ENCODE measurements around the gene SLC41A1. TPM values are rescaled to one million over a fixed set of nuclear protein-coding genes. Genes with fewer than 3 reads are reported as not detected.

SLC41A1 gene
- polyA plus RNA-seq, 1 of the 3 experiments (the other 2 are of a cell fraction), result 18.3 TPM

DNA sequence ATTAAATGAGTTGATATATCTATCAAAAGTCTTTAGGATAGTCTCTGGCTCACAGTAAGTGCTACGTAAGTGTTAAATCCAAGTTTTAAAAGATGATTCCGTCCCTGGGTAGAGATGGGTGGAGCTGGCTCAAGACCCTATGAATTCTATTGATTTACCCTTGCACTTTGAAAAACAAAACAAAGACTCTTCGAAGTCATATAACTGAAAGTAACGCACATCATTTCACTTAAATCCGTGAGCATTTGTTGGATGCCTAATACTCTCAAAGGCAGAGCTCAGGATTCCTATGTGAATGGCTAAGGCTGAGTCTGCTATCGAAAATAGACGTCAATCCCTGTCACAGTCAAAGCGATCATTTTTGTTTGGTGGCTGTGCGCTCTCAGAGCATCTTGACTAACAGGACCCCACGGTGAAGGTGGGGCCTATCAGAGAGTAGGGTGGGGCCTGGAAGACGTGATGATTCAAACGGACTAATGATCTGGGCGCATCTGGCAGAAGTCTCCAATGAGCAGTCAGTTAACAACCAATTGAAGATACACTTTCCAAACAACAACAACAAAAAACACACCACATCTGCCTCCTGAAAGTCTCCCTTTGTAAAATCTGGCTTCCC lies 61.9 kb downstream of the SLC41A1 start (continued):
- TF ChIP-seq EP300 (IDR thresholded peaks at IDR 0.05; ENCODE audit: borderline replicate concordance in 1 of 2, low read depth in 1 of 2, low read length in 1 of 2) (no peak), TEAD4 (IDR thresholded peaks at IDR 0.05; ENCODE audit: borderline replicate concordance, insufficient read depth) (no peak), GABPA (IDR thresholded peaks at IDR 0.05; ENCODE audit: low read depth) (no peak), RFX5 (IDR thresholded peaks at IDR 0.05; ENCODE audit: low read length) (no peak), RXRA (IDR thresholded peaks at IDR 0.05; ENCODE audit: borderline replicate concordance, low read depth) (no peak)
- TF ChIP-seq, protein P1, sequence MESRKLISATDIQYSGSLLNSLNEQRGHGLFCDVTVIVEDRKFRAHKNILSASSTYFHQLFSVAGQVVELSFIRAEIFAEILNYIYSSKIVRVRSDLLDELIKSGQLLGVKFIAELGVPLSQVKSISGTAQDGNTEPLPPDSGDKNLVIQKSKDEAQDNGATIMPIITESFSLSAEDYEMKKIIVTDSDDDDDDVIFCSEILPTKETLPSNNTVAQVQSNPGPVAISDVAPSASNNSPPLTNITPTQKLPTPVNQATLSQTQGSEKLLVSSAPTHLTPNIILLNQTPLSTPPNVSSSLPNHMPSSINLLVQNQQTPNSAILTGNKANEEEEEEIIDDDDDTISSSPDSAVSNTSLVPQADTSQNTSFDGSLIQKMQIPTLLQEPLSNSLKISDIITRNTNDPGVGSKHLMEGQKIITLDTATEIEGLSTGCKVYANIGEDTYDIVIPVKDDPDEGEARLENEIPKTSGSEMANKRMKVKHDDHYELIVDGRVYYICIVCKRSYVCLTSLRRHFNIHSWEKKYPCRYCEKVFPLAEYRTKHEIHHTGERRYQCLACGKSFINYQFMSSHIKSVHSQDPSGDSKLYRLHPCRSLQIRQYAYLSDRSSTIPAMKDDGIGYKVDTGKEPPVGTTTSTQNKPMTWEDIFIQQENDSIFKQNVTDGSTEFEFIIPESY (IDR thresholded peaks at IDR 0.05; ENCODE audit: borderline replicate concordance, low read depth), result no peak

DNA sequence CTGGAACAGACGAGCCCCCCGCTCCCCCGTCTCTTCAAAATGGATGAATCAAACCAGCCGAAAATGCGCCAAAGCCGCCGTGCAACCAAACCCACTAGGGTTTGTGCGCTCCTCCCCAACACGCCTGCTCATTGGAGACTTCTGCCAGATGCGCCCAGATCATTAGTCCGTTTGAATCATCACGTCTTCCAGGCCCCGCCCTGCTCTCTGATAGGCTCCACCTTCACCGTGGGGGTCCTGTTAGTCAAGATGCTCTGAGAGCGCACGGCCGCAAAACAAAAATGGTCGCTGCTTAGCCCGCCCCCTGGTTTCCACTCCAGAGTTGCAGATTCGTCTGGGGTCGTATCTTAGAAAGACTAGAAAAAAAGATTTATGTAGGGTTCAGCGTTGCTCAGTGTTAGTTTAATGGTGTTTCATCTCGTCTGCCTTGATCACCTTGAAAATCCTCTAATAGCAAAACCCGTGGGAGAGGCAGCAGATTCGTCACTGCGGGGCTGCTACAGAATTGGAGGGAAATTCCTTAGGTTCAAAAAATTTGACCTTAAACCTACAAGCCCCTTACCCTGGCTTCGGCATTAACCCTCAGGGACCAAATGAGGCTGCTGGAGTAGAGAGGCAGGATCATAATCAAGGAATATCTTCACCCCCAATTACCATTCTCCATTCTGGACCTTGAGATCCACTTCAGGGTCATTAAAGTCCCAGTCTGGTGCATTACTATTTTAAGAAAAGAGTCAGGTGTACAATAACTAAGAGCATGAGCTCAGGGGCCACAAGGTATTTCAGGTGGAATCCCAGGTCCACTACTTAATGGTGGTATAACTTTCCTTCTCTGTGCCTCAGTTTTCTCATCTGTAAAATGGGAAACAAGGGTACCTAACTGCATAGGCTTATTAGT lies 62.6 kb downstream of the SLC41A1 start, which contains the start of gene NUCKS1:
Gene NUCKS1, minus strand, starts transcription at position 45 of the 898 bp plus-strand sequence. CDS start 209 bp downstream, outside the sequence.
- Histone ChIP-seq H3K4me3 (ENCODE audit: low read depth in 2 of 2, low read length in 1 of 2) (peak within 1 kb of the TSS; percentile 73 to 91), H3K4me2 (peak within 1 kb of the TSS; percentile 83), H4K20me1 (ENCODE audit: insufficient read depth) (peaks cover 37% of the 10 kb centered on the region), H3K9ac (peak within 1 kb of the TSS; percentile 80), H3K9me2 (no peaks in the 10 kb centered on the region), H3K27me3 (ENCODE audit: insufficient read depth) (no peaks in the 10 kb centered on the region), H3K79me2 (ENCODE audit: insufficient read depth) (peaks cover 41% of the 10 kb centered on the region), H3K9me3 (no peaks in the 10 kb centered on the region), H3F3A (replicated peaks; ENCODE audit: insufficient read depth) (peaks cover 14% of the 10 kb centered on the region), H3K4me1 (ENCODE audit: control insufficient read depth in 1 of 2, insufficient read depth in 2 of 2, low read depth in 1 of 2, low read length in 1 of 2) (peaks cover 15 to 22% of the 10 kb centered on the region in 2 experiments; a peak in 3 of 4 replicates), H2AFZ (ENCODE audit: low read depth) (peak within 1 kb of the TSS; percentile 96), H3K36me3 (replicated peaks in 1 of 2; ENCODE audit: control insufficient read depth in 1 of 2, insufficient read depth in 2 of 2, low read length in 1 of 2) (peaks cover 8 to 17% of the 10 kb centered on the region in 2 experiments), H3K27ac (ENCODE audit: low read depth in 2 of 2, low read length in 1 of 2) (peak within 1 kb of the TSS; percentile 88 to 96)
- DNase-seq, result peak; percentile 82
- POLR2A ChIA-PET, result interaction anchor here (0.7 kb wide), 1 partner anchor 10 kb away, joined by 5 read pairs; no protein-coding TSS in a partner anchor
- CTCF ChIA-PET, result interaction anchor here (1.0 to 1.8 kb wide), 3 partner anchors 10 to 118 kb away, joined by 4 to 6 read pairs (median 5); partner anchors contain the start of gene ELK4
- under 1% methylated on average over 23 of the region's 27 CpGs for WGBS (ENCODE audit: low lambda C conversion rate)
- TF ChIP-seq MEF2A (IDR thresholded peaks at IDR 0.05; ENCODE audit: borderline replicate concordance, low read depth), result no peak
- peak; percentile 10; the same call in 1 of the 2 replicates for TF ChIP-seq TCF12 (IDR thresholded peaks at IDR 0.05)
- no peak for TF ChIP-seq TEAD4 (IDR thresholded peaks at IDR 0.05; ENCODE audit: borderline replicate concordance, insufficient read depth)
- no peak for TF ChIP-seq GABPA (IDR thresholded peaks at IDR 0.05; ENCODE audit: low read depth)
- TF ChIP-seq EP300 (IDR thresholded peaks at IDR 0.05; ENCODE audit: borderline replicate concordance in 1 of 2, low read depth in 1 of 2, low read length in 1 of 2), result peak; percentile 35 to 96; a peak in 3 of 4 replicates
- TF ChIP-seq YY1 (IDR thresholded peaks at IDR 0.05; ENCODE audit: low read depth), result peak; percentile 94
- no peak for TF ChIP-seq SMC3 (IDR thresholded peaks at IDR 0.05; ENCODE audit: low read depth, low read length)
- TF ChIP-seq, protein P2, sequence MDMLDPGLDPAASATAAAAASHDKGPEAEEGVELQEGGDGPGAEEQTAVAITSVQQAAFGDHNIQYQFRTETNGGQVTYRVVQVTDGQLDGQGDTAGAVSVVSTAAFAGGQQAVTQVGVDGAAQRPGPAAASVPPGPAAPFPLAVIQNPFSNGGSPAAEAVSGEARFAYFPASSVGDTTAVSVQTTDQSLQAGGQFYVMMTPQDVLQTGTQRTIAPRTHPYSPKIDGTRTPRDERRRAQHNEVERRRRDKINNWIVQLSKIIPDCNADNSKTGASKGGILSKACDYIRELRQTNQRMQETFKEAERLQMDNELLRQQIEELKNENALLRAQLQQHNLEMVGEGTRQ (IDR thresholded peaks at IDR 0.05; ENCODE audit: borderline replicate concordance, low read depth, low read length), result no peak
- TF ChIP-seq JUND (IDR thresholded peaks at IDR 0.05), result no peak
- no peak for TF ChIP-seq NRF1 (IDR thresholded peaks at IDR 0.05; ENCODE audit: low read depth, low read length)
- TF ChIP-seq CHD2 (IDR thresholded peaks at IDR 0.05; ENCODE audit: low read length, partially characterized antibody), result peak; percentile 92
- TF ChIP-seq RCOR1 (IDR thresholded peaks at IDR 0.05; ENCODE audit: low read length), result peak; percentile 19; the same call in 1 of the 2 replicates
- TF ChIP-seq, protein P3, sequence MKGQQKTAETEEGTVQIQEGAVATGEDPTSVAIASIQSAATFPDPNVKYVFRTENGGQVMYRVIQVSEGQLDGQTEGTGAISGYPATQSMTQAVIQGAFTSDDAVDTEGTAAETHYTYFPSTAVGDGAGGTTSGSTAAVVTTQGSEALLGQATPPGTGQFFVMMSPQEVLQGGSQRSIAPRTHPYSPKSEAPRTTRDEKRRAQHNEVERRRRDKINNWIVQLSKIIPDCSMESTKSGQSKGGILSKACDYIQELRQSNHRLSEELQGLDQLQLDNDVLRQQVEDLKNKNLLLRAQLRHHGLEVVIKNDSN (IDR thresholded peaks at IDR 0.05; ENCODE audit: borderline replicate concordance, low read depth), result no peak
- no peak for TF ChIP-seq SIN3A (IDR thresholded peaks at IDR 0.05; ENCODE audit: borderline replicate concordance, low read depth, low read length)
- TF ChIP-seq, protein P4, sequence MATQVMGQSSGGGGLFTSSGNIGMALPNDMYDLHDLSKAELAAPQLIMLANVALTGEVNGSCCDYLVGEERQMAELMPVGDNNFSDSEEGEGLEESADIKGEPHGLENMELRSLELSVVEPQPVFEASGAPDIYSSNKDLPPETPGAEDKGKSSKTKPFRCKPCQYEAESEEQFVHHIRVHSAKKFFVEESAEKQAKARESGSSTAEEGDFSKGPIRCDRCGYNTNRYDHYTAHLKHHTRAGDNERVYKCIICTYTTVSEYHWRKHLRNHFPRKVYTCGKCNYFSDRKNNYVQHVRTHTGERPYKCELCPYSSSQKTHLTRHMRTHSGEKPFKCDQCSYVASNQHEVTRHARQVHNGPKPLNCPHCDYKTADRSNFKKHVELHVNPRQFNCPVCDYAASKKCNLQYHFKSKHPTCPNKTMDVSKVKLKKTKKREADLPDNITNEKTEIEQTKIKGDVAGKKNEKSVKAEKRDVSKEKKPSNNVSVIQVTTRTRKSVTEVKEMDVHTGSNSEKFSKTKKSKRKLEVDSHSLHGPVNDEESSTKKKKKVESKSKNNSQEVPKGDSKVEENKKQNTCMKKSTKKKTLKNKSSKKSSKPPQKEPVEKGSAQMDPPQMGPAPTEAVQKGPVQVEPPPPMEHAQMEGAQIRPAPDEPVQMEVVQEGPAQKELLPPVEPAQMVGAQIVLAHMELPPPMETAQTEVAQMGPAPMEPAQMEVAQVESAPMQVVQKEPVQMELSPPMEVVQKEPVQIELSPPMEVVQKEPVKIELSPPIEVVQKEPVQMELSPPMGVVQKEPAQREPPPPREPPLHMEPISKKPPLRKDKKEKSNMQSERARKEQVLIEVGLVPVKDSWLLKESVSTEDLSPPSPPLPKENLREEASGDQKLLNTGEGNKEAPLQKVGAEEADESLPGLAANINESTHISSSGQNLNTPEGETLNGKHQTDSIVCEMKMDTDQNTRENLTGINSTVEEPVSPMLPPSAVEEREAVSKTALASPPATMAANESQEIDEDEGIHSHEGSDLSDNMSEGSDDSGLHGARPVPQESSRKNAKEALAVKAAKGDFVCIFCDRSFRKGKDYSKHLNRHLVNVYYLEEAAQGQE (IDR thresholded peaks at IDR 0.05; ENCODE audit: low read depth, low read length), result 0 out of 2 replicates have a peak, but pooled peaks have one; percentile 6

All from SK-N-SH (cell line).